Kidney capillary endothelial cell (primary cell): ENCODE data around the gene SCN7A.
"Not testable (repeated sequence)": the region's sequence is repeated elsewhere in the genome, so short reads cannot be mapped to it uniquely, and the experiment has no call there.

ENCODE experiments used
- DNase-seq: peaks from one replicate; pipeline ENCODE4 v3.0.0-alpha.2; 2018; ENCODE audit warnings: low spot score

The SCN7A gene

GRCh38 chr2:166454006-166454595, 39.9 kb downstream of the SCN7A start:
- no peak for DNase-seq

DNA sequence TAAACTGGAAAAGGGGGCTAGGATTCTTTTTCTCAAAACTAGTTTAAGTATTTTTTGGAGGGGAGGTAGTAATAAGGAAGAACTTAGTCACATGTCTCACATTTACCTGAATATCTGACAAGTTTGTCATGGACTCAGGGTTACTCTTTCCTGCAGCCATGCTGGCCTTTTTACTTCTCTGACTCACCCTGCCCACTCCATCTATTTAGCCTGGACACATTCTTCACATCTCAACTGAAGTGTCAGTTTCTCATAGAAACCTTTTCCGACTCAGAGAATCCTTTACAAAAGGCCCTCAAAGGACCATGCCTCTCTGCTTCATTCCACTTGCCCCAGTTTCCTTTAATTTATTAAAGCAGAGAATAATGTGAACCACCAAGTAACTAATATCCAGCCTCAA, 42.6 kb downstream of the SCN7A start:
- DNase-seq, result no peak

GRCh38 chr2:166449439-166449838, 44.6 kb downstream of the SCN7A start:
- no peak for DNase-seq

DNA sequence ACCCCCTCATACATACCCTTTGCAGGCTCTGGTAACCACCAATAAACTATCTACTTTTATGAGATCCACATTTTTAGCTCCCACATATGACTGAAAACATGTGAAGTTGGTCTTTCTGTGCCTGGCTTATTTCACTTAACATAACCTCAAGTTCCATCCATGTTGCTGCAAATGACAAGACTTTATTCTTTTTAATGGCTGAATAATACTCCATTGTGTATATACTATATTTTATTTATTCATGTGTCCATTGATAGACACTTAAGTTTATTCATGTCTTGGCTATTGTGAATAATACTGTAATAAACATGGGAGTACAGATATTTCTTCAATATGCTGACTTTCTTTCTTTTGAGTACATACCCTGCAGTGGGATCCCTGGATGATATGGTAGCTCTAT, 45.9 kb downstream of the SCN7A start:
- DNase-seq, result no peak

DNA sequence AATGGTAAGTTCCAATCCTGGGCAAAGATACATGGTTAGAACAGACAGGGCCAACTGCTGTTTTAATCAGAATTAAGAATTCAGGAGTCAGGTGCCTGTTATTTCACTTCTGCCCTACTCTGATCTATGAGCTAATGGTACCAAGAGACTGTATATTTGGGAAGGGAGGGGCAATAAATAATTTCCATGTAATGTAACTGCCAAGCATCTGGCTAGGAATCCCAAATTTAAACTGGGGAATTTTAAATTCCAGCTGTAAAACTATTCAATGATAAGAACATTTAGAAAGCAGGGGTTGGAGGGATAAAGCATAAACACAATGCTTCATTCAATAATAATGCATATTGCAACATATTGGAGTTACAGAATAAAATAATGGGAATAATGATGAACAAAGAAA, 49.7 kb downstream of the SCN7A start:
- no peak for DNase-seq

- DNase-seq, result no peak
Measured at GRCh38 chr2:166440313-166440712, 53.7 kb downstream of the SCN7A start.

DNA sequence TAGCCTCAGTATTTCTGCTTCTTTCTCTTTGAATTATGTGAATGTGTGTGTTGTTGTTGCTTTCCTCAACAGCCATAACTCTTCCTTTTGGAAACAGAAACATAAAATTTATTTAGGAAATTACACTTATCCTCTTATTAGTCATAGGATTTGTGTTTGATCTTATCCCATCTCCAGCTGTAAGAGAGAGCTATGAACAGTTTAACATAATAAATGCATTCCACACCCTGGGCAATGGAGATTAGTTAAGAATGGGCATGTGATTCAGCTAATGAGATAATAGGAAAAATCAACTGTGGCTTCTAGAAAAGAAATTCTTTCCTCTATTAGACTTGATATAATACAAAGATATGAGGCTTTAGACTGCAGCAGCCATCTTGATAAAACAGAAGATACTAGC, 55.0 kb downstream of the SCN7A start:
- no peak for DNase-seq

- DNase-seq, result no peak
Measured at GRCh38 chr2:166436976-166437375, 57.1 kb downstream of the SCN7A start.

DNA sequence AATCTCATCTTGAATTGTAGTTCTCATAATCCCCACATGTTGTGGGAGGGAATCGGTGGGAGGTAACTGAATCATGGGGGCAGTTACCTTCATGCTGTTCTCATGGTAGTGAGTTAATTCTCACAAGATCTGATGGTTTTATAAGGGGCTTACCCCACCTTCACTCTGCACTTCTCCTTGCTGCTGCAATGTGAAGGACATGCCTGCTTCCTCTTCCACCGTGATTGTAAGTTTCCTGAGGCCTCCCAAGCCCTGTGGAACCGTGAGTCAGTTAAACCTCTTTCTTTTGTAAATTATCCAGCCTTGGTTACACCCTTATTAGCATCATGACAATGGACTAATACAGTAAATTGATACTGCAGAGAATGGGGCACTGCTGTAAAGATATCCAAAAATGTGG, 57.9 kb downstream of the SCN7A start:
- no peak for DNase-seq

GRCh38 chr2:166434491-166434890, 59.6 kb downstream of the SCN7A start:
- no peak for DNase-seq

DNA sequence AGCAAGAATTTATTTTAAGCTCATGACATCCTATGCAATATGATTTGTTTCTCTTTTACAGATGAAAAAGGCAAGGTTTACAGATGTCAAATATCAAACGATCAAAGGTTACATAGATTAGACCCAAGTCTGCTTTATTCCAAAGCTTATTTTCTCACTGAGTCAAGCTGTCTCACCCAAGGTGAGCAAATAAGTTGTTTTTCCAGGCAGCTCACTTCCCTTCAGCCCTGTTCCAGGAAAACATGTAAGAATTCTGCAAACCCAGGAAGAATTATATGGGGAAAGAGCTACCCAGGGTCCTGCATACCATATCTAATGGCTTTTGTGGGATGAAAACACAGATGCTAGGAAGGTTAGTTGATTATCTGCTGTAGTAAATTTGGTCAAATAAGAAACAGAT, 60.6 kb downstream of the SCN7A start:
- no peak for DNase-seq

GRCh38 chr2:166432331-166432730, 61.7 kb downstream of the SCN7A start:
- DNase-seq, result no peak

DNA sequence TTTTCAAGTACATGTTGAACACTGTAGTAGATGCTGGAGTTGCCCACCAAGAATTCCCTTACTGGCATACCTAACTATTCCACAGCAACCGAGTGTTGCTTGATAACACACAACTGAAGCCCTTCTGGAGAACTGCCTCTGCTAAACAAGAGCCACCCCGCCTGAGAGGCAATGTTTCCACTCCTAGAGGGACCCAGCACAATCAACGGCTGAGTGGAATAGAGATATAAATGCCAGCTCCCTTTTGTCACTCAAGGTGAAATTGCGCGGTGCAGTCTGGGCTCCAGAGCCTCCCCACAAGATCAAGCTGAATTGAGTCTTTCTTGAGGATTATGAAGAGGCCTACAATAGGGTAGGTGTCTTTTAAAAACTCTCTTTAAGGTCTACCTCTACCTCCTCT, 69.2 kb downstream of the SCN7A start:
- no peak for DNase-seq

DNA sequence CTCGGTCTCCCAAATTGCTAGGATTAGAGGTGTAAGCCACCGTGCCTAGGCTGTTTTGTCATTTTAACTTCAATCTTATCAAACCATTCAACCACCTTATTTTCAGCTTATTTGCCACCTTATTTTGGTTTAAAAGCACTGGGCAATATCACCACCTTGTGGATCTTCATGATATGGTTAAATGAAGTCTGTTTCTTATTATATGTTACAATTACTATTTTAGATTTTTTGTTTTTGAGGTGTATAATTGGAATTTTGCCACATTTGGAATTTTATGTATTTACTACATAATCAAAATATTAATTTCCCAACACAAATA, 74.5 kb downstream of the SCN7A start:
- peak; percentile 61 for DNase-seq

- no peak for DNase-seq
Measured at GRCh38 chr2:166418853-166419615, 75.0 kb downstream of the SCN7A start.

DNA sequence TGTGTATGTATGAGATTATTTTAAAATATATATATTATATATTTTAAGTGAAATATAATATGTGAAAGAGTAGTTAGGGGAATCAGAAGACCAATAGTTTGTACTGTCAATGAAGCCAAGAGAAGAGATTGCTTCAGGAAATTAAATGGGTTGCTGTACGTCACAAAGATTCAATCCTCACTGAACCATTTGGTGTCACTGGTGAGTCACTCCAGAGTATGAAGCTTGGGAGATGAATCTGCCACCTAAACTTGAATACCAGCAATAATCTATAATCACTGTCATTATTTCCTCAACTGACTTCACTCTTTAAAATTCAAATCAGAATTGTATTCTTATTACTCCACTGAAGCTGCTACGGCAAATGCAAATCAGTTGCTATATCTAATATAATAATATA, 76.4 kb downstream of the SCN7A start:
- no peak for DNase-seq

- DNase-seq, result no peak
Measured at GRCh38 chr2:166413255-166413654, 80.8 kb downstream of the SCN7A start.

GRCh38 chr2:166411473-166412230, 82.4 kb downstream of the SCN7A start:
- DNase-seq, result no peak

DNA sequence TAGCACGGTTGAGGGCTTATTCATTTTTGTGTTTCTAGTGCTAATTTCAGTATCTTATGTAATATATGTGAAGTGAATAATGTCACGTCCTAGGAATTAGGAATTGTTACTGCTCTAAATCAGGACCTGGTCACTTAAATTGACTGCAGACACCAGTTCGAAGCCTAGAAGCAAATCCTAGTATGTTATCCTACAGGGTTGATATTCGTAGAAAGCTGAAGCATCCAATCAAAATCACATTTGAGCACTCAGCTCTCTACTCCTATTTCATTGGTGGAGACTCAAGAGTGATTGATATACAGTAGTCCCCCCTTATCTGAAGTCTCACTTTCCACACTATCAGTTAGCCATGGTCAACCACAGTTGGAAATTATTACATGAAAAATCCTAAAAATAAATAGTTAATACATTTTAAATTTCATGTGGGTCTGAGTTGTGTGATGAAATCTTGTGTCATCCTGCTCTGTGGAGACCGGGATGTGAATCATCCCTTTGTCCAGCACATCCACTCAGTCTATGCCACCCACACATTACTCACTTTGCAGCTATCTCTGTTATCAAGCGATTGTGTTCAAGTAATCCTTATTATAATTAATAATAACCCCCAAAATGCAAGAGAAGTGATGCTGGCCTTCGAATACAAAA, 83.1 kb downstream of the SCN7A start:
- DNase-seq, result peak; percentile 92

GRCh38 chr2:166407746-166408145, 86.3 kb downstream of the SCN7A start:
- DNase-seq, result not testable (repeated sequence)

GRCh38 chr2:166406374-166406773, 87.7 kb downstream of the SCN7A start:
- DNase-seq, result no peak

- DNase-seq, result no peak
Measured at GRCh38 chr2:166405569-166405926, 88.5 kb downstream of the SCN7A start.
